HG02759 (cell line): Measurements from ENCODE around the gene BCAS3.

Experiments
- ATAC-seq: cut with Tn5 transposase; IDR thresholded peaks from one replicate; pipeline ENCODE4 v1.9.1; 2021; ENCODE audit warnings: mild to moderate bottlenecking, moderate library complexity; ENCODE audit not compliant: unreplicated experiment

BCAS3 gene

DNA sequence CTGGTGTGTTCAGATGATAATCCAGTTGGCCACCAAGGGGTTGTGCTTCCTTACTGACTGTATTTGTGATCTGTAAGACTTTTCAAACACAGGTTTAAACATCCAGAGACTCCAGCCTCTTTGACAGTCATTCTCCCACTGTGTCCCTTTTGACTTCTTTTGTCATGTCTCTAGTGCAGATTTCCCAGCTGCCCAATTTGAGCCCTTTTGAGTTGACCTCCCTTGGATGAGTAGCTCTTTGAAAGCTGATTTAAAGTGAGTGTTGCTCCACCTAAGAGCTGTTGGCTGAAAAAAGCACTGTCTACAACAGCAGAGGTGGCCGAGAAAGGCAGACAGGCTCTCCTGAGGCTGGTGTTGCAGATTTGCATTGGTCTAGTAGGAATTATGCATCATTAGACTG is 533.6 kb downstream of the BCAS3 start:
- ATAC-seq: no peak

- no peak for ATAC-seq
Observed at GRCh38 chr17:61212655-61213054, 535.0 kb downstream of the BCAS3 start.

- ATAC-seq: no peak
Observed at GRCh38 chr17:61214753-61215152, 537.1 kb downstream of the BCAS3 start.

DNA sequence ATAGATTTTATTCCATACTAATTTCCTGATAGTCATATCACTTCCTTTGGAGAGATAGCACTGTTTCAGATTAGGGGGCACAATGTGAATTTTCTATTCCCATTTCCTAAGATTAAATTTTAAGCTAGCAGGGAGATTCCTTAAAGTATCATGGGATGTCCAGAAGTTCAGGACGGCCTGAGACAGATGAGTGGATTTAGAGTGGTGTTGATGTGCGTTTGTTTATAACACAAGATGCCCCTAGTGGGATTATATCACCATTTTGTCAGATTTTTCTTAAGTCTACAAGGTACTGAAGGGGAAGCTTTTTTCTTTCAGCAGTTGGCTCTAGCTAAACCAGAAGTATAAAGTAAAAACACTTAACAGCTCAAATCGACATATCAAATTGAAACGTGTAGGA is 538.4 kb downstream of the BCAS3 start:
- ATAC-seq: no peak

DNA sequence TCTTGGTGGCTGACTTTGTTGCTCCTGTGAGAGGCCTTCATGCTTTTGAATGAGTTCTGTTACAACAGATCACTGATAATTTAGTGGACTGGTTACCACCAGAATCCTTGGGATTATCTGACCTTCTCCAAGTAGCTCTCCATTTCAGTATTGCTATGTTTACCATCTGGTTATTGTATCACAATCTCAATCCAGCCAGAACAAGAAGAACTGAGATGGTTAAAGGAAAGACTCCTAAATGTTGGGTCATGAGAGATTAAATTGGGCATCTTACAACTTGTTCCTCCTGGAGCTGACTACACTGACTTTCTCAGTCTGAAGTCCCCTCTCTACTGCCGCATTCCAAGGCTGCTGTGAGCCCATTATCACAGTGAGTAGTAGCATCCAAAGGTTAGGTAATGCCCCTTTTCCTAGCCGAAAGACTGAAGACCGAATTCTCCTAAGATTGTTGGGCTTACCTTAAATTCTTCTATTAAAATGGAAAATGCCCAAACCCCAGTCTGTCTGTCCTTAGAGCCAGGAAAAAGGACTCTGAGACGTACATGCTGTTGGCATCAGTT is 540.3 kb downstream of the BCAS3 start:
- ATAC-seq: no peak

DNA sequence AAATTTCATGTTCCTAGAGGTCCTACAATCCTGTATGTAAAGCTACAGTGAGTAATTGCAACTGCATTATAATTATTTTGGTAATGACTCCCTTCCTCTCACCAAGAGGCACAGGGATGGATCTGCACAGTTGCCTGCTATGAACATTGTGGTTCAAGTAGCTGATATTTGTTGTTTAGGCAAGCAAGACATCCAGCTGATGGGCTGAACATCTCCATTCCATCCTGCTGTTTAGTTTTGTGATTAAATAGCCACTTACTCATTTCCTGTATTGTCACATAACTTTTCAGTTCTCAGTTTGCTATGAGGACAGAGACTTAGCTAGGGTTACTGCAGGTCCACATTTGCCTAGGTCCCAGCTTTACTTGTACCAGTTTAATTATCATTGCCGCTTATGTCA is 540.8 kb downstream of the BCAS3 start:
- no peak for ATAC-seq

DNA sequence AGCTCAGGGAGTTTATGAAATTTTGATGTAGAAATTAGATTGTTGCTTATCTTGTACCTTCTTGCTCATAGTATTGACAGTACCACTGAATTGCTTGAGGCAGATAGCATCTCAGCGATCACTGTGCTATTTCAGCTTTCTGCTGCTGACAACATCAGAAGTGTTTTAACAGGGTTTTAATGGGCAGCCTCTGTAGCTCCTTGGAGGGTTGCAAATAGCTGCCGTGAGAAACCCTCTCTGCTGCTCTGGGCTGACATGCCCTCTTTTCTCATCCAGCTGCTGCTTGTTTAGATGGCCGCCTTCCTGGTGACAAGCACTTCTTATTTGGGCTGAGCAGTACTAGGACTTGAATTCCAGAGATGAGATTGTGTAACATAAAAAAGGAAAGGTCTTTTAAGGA is 541.8 kb downstream of the BCAS3 start:
- no peak for ATAC-seq

GRCh38 chr17:61221181-61221580 is 543.5 kb downstream of the BCAS3 start:
- no peak for ATAC-seq

DNA sequence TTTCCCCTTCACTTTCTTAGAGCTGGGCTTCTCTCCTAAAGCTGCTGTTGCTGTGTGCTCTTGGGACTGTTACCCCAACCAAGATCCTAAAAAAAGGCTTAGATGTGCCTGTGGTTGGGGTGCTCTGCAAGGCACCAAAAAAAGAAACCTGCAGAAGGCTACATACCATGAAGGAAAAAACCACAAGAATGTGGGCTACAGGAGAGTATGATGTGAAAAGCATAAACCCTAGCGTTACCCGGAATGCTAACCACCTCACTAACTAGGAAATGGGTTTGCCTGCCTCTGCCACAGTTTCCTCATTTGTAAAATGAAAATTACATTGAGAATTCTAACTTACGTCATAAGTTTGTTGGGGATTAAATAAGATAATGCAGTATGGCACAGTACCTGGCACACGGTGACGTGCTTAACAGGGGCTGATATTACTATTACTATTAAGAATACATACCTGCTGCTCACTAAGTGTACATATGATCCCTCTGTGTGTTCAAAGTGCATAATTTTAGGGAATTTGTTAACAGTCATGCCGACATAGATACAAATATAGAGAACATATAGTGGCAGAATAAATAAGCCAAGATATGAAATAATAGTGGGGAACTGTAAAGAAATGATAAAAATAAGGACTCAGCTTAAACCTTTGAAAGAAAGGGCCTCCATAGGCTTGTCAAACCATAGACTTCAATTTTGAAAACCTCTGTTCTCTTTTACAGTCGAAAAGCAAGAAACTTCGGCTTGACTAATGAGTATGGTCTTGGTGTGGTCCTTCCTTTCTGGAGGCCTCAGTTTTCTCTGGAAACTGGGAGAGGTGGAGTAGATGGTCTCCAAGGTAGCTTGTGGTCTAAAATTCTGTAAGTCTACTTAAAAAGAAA is 544.2 kb downstream of the BCAS3 start:
- no peak for ATAC-seq

- ATAC-seq: no peak
Observed at GRCh38 chr17:61223725-61224124, 546.1 kb downstream of the BCAS3 start.

DNA sequence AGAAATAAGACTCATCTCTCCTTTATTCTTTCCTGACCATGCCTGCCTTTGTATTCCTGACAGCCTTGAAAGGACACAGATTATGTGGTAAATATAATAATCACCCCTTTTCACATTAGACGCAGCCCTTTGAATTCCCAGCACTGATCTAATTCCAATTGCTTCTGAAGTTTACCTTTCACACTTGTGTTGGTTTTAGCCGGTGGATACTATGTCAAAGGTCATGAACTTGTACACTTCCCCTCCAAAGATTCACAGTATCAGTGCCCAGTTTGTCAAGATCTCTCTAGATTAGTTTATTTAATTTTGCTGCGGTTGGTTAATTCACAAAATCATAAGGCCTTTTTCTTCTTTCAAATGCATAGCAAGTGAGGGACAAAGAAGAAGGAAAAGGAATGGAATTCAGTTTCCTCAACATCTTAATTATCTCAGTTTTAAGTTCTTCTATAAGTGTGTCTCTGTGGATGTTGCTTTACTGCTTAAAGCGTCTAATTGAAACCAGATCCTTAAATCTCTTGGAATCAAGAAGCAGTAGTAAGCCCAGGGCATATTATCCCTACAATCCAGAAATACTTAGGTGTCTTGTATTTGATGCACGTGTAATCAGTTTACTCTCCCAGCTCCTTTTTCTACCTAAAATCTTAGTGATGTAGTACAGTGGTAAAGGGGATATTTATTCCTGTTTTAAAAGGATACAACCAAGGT is 547.7 kb downstream of the BCAS3 start:
- no peak for ATAC-seq

- no peak for ATAC-seq
Observed at GRCh38 chr17:61227866-61228265, 550.2 kb downstream of the BCAS3 start.

DNA sequence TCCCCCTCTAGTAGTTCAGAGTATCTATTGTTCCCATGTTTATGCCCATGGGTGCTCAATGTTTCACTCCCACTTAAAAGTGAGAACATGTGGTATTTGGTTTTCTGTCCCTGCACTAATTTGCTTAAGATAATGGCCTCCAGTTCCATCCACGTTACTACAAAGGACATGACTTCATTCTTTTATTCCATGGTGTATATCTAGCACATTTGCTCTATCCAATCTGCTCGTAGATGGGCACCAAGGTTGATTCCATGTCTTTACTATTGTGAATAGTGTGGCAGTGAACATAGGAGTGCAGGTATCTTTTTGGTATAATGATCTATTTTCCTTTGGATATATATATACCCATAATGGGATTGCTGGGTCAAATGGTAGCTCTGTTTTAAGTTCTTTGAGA is 552.8 kb downstream of the BCAS3 start:
- no peak for ATAC-seq

DNA sequence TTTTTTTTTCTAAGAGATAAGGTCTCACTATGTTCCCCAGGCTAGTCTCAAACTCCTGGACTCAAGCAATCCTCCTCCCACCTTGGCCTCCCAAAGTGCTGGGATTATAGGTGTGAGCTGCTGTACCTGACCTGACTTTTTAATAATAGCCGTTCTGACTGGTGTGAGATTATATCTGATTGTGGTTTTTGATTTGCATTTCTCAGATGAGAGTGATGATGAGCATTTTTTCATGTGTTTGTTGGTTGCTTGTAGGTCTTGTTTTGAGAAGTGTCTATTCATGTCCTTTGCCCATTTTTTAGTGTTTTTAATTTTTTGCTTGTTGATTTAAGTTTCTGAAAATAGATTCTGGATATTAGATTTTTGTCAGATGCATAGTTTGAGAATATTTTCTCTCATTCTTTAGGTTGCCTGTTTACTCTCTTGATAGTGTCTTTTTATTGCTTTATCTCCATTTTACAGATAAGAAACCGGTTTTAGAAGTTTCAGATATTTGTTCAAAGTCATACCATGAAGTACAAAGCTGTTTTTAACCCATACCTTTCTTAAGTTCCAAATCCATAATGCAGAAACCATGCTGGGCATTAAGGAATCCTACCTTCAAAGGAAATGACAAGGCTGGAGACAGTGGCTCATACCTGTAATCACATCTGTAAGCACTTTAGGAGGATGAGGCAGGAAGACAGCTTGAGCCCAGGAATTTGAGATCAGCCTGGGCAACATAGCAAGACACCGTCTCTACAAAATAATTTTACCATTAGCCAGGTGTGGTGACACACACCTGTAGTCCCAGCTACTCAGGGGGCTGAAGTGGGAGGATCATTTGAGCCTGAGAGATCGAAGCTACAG is 553.5 kb downstream of the BCAS3 start:
- no peak for ATAC-seq

- ATAC-seq: no peak
Observed at GRCh38 chr17:61232871-61233270, 555.2 kb downstream of the BCAS3 start.

- ATAC-seq: no peak
Observed at GRCh38 chr17:61233991-61234750, 556.5 kb downstream of the BCAS3 start.

DNA sequence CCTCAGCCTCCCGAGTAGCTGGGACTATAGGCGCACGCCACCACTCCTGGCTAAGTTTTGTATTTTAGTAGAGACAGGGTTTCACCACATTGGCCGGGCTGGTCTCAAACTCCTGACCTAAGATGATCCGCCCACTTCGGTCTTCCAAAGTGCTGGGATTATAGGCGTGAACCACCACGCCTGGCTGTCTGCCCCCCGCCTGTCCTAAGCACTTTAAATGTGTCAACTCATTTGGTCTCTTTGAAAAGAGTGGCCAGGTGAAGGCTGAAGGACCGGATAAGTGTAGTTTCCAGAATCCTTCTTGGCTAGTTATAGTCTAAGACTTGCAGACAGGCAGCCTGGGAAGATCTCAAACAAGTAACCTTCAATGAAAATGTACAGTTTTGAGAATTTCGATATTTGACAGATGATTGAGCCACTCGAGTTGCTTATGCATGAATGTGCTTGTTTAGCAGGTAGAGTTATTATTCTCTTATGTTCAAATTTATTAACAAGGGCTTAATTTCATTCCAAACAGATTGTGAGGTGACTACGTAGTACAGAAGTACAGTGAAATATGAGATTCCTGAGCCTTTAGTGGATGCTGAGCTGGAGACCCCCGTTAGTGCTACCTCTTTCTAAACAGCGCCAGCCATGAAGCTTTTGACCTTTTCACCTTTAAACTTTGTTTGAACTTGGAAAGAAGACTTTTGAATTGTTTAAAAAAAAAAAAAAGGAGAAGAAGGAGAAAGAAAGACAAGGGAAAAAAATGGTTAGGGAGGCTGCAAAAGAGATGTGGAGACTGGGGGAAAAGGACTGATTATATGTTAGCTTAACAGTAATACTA is 557.6 kb downstream of the BCAS3 start:
- ATAC-seq: no peak

- no peak for ATAC-seq
Observed at GRCh38 chr17:61235827-61236197, 558.2 kb downstream of the BCAS3 start.

GRCh38 chr17:61237275-61237674 is 559.6 kb downstream of the BCAS3 start:
- ATAC-seq: no peak
